Stomach (tissue), 4 donors: ENCODE data around the gene CELSR1.

ENCODE experiments used
- POLR2A ChIP-seq, 4 donors: fragments of 450-650 bp; IDR thresholded peaks; one replicate each; pipeline ENCODE4 v1.6.1; 2016; ENCODE audit warnings: antibody characterized with exemption in 4 of 4, control low read depth in 2 of 4, mild to moderate bottlenecking in 1 of 4, moderate library complexity in 1 of 4
- TF ChIP-seq, protein P1 (sequence below), 7 experiments: fragments of 450-650 bp in 4 of 7; fragments of 200-600 bp in 3 of 7; sonication (generic) in 3 of 7; IDR thresholded peaks; one replicate each; pipeline ENCODE4 v1.5.1; 2016 to 2019; ENCODE audit warnings: antibody characterized with exemption in 7 of 7, control low read depth in 2 of 7, mild to moderate bottlenecking in 1 of 7

DNA sequence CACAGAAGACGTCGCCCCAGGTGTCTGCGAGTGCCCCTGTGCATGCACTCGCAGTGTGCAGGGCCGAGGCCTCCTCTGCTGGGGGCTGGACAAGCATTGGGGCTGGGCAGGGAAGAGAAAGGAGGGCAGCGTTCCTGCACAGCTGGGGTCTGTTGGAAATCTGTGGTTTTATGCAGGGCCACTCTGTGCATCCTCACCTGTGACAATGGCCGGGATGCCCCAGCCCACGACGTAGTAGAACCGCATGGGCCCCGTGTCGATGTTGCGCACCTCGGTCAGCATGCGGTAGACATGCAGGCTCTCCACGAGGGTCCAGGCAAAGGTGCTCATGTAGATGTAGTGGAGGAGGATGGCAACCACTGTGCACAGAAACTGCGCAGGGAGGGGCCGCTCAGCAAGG lies 164.7 kb downstream of the CELSR1 start:
- TF ChIP-seq POLR2A (IDR thresholded peaks at IDR 0.05) = no peak
- TF ChIP-seq, protein P1, sequence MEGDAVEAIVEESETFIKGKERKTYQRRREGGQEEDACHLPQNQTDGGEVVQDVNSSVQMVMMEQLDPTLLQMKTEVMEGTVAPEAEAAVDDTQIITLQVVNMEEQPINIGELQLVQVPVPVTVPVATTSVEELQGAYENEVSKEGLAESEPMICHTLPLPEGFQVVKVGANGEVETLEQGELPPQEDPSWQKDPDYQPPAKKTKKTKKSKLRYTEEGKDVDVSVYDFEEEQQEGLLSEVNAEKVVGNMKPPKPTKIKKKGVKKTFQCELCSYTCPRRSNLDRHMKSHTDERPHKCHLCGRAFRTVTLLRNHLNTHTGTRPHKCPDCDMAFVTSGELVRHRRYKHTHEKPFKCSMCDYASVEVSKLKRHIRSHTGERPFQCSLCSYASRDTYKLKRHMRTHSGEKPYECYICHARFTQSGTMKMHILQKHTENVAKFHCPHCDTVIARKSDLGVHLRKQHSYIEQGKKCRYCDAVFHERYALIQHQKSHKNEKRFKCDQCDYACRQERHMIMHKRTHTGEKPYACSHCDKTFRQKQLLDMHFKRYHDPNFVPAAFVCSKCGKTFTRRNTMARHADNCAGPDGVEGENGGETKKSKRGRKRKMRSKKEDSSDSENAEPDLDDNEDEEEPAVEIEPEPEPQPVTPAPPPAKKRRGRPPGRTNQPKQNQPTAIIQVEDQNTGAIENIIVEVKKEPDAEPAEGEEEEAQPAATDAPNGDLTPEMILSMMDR (IDR thresholded peaks at IDR 0.05) = no peak
